HG03159 (cell line): ENCODE data around the gene MED19.
"Not testable (repeated sequence)": the region's sequence is repeated elsewhere in the genome, so short reads cannot be mapped to it uniquely, and the experiment has no call there.

ENCODE experiments used
- ATAC-seq: cut with Tn5 transposase; IDR thresholded peaks from one replicate; pipeline ENCODE4 v1.9.1; 2021; ENCODE audit warnings: mild to moderate bottlenecking, moderate library complexity; ENCODE audit not compliant: unreplicated experiment

MED19 gene

GRCh38 chr11:57711414-57712255 is at the start of gene MED19:
Gene MED19 (minus strand): TSS chr11:57712215. CDS start chr11:57712179, 36 bp downstream.
- ATAC-seq: peak; percentile 43

DNA sequence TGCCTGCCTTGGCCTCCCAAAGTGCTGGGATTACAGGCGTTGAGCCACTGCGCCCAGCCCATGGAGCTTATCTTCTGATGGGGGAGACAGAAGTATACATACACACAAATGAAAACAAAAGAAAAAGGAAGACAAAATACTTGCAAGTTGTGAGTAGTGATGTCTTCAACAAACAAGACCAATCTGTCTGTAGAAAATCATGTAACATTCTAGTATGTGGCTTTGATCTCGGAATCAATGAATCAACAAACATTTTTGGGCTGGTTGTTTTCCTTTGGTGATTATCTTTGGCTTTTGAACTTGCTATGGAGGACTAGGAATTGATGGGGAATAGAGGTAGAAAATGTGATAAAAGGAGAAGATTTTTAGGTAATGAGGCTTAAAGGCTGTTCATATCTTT is 46.2 kb upstream of the MED19 start:
- ATAC-seq: no peak

DNA sequence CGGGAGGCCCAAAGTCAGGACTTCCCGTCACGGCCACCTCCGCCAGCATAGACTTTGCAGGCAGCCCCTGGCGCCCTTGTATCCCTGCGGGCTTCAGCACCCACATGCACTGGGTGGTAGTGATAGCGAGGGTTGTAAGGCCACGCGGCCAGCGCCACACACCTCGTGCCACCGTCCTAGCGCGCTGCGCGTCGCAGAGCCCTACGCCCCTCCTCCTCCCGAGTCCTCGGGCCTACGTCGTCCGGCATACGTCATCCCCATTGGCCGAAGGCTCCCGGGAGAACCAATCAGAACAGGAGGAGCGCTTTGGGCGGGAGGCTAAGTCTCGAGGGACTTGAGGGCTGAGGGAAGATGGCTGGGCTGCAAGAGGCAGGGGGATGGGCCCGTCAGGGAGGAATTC is 40.9 kb upstream of the MED19 start:
- ATAC-seq: no peak

- no peak for ATAC-seq
Observed at GRCh38 chr11:57751676-57752253, 39.8 kb upstream of the MED19 start, which contains the start of gene BTBD18. Gene BTBD18 (minus strand): TSS chr11:57751819. CDS start chr11:57751188, 631 bp downstream.

GRCh38 chr11:57751176-57751575 is 39.2 kb upstream of the MED19 start:
- no peak for ATAC-seq

DNA sequence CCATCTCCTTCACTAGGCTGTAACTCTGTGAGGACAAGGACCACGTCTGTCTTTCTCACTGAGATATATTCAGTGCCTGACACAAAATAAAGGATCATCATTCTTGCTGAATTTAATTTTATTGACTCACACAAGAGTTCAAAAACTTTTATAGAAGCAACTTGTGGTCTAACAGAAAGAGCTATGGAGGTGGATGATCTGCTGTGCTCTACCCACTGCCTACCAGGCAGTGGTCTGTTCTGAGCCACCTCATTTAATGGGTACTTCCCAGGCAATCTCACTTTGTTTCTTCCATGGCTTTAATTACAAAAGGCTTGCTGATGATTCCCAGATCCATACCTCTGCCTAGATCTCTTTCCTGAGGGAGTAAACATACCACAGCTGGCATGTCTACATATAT is 34.9 kb upstream of the MED19 start:
- no peak for ATAC-seq

DNA sequence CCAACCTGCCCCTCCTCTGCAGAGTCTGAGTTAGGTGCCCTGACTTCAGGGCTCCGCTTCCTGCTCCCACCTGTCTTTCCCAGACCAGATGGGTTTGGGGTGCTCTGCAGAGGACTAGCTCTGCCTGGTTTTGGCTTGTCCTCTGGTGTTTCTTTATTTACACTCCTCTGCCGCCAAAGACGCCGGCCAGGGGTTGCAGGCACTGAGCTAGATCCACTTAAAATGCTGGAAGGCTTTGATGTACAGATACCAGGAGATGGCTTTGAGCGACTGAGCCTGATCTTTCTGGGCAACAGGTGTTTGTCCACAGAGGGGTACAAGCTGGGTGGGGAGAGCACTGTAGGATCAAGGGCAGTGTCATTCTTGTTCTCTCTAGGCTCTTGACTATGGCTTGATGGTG is 33.2 kb upstream of the MED19 start:
- ATAC-seq: no peak

GRCh38 chr11:57744357-57744756 is 32.3 kb upstream of the MED19 start:
- no peak for ATAC-seq

GRCh38 chr11:57742087-57742452 is 30.1 kb upstream of the MED19 start:
- ATAC-seq: no peak

DNA sequence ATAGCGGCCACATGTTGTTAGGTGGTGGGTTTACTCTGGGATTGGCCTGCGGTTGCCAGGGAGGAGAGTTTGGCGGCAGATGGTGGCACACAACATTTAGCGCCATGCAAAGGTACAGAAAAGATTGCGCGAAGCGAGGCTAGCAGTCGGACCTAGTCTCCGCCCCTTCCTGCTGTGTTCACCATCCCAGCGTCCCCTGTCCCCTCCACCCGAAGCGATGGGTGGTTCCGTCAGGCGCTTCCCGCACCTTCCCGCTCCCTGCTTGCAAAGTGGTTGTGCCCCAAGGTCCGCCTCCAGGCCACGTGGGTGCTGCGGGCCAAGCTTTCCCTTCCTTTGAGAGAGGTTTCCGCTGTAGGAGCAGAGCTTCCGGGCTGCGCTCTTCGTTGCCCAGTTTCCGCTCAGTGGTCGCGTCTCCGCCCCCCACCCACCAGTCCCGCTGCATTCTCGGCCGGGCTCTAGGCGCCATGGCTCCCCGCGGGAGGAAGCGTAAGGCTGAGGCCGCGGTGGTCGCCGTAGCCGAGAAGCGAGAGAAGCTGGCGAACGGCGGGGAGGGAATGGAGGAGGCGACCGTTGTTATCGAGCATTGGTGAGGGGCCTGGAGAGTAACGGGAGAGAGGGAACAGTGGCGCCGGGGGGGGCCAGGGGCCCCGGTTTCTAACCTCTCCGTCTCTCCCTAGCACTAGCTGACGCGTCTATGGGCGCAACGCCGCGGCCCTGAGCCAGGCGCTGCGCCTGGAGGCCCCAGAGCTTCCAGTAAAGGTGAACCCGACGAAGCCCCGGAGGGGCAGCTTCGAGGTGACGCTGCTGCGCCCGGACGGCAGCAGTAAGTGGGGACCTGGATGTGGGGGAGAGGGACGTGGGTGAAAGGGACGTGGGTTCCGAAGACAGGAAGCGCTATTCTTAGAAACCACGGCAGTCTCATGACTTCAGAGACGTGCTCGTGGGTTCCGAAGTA is 29.4 kb upstream of the MED19 start, which contains the start of gene SELENOH:
TSS of gene SELENOH (plus strand) at position 360 of the 955 bp plus-strand sequence. CDS start at position 465, 105 bp downstream.
- peak; percentile 91 for ATAC-seq

DNA sequence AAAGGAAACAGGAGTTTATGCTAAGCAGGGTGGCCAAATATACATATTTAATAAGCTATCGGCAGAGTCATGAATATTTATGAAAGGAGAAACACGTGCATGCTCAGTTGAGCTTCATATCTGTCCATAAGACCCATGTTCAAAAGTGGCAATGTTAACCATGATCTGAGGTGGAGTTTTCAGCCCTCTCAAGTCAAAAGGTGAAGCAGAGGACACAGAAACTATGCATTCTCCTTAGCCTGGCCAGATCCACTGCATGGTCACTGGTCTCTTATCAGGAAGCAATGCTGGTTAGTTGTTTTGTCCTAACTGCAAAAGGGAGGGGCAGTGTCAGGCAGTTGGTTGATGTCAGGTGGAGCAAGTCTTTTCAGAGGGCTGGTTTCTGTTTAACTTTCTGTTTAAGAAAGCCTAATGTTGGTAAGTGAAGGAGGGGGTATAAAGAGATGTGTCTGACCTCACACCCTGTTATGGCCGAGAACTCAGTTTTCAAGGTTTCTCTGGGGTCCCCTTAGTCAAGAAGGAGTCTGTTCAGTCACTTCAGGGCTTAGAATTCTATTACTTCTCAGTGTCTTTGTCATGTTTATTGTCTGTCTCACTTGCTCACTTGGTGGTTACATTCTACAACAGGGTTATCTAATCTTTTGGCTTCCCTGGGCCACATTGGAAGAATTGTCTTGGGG is 23.7 kb upstream of the MED19 start:
- ATAC-seq: no peak

DNA sequence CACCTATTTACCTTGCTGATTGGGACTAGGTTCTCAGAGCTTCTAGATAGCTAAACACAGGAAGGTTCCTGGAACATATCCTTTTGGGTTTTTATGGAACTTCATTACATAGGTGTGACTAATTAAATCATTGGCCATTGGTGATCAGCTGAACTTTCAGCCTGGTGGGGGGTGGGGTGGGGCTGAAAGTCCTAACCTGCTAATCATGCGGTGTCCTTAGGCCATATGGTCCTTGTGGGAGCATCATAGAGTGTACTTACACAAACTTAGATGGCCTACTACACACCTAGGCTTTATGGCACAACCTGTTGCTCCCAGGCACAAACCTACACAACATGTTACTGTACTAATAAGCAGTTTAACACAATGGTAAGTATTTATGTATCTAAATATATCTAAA is 20.6 kb upstream of the MED19 start:
- ATAC-seq: no peak

DNA sequence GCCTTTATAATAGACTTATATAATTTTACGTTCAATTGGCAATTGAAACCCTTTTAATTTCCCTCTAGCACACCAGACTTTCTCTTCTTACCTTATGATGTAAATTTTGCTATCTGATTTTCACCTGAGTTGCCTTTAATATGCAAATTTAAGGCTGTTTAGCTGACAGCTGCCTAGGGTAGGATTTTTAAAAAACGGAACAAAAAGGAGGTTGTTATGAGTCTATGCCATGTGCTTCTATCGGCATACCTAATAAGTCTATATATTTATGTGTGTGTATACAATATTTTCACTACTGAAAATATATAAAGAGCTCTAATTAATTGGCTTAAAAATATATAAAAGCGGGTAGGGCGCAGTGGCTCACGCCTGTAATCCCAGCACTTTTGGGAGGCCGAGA is 17.5 kb upstream of the MED19 start:
- peak; percentile 56 for ATAC-seq

GRCh38 chr11:57728829-57729228 is 16.8 kb upstream of the MED19 start:
- ATAC-seq: no peak

DNA sequence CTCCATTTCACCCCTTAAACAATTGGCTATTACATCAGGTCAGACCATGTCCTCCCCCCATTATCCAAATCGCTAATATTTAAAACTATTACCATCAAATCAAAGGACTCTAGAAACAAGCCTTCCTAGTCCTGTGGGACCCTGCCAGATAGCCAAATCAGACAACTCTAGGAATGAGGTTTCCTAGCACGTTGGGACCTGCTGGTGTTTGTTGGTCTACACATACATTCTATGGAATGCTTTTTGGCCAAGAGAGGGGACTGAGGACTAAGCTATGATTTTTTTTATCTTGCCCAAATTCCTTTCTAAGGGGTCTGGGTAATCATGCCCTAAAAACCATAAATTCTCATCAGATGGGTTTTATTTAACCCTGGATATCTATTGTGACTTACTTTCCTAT is 15.2 kb upstream of the MED19 start:
- ATAC-seq: no peak

DNA sequence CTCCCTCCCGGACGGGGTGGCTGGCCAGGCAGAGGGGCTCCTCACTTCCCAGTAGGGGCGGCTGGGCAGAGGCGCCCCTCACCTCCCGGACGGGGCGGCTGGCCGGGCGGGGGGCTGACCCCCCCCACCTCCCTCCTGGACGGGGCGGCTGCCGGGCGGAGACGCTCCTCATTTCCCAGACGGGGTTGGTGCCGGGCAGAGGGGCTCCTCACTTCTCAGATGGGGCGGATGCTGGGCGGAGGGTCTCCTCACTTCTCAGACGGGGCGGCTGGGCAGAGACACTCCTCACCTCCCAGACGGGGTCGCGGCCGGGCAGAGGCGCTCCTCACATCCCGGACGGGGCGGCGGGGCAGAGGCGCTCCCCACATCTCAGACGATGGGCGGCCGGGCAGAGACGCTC is 4.7 kb upstream of the MED19 start:
- not testable (repeated sequence) for ATAC-seq

- ATAC-seq: no peak
Observed at GRCh38 chr11:57713835-57714234, 1.8 kb upstream of the MED19 start.

DNA sequence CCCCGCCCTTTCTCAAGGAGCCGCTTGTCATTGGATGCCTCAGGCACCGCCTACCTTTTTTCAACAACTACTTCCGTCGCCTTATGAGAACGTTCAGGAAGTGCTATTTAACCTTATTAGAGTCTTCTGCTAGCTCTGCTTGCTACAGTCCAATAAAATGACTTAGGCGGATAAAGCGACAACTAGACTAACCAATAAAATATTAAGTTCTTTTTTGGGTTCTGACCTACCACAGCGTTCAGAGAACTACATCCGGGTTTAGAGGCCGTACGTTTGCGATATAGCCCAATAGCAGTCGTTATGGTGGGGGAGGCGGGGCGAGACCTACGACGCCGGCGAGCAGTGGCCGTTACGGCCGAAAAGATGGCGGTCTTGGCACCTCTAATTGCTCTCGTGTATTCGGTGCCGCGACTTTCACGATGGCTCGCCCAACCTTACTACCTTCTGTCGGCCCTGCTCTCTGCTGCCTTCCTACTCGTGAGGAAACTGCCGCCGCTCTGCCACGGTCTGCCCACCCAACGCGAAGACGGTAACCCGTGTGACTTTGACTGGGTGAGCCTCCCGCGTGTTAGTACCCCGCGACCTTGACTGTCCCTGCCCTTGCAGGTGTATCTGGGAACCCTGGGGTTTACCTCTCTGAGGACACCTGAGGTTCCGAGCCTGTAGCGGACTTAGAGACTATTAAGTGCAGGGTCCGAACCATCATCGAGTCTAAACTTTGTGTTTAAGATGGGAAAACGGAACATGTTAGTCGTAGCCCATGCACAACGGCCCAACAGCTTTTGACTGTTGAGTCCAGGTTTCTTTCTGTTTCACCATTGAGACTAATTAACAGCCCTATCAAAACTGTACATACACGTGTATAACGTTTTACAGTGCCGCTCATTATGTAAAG is 488 bp upstream of the MED19 start, which contains the start of gene TMX2:
TSS of gene TMX2 (plus strand) at position 338 of the 895 bp plus-strand sequence. CDS start at position 364, 26 bp downstream.
- peak; percentile 93 for ATAC-seq

- no peak for ATAC-seq
Observed at GRCh38 chr11:57709802-57710367, 2.1 kb downstream of the MED19 start.
